Measurements from ENCODE around the gene USP34.
A peak's percentile ranks its signal among the peaks of the same experiment; 100 is the strongest.
"Not testable (repeated sequence)": the region's sequence is repeated elsewhere in the genome, so short reads cannot be mapped to it uniquely, and the experiment has no call there.

USP34 gene

GRCh38 chr2:61235716-61236115 is 235.2 kb downstream of the USP34 start:
- DNase-seq = no peak

- DNase-seq = no peak
Measured at GRCh38 chr2:61233581-61233980, 237.3 kb downstream of the USP34 start.

GRCh38 chr2:61229936-61230335 is 241.0 kb downstream of the USP34 start:
- DNase-seq = peak; percentile 22

GRCh38 chr2:61222567-61222966 is 248.3 kb downstream of the USP34 start:
- no peak for DNase-seq

- DNase-seq = no peak
Measured at GRCh38 chr2:61221819-61222218, 249.1 kb downstream of the USP34 start.

GRCh38 chr2:61220768-61221167 is 250.1 kb downstream of the USP34 start:
- peak; percentile 4 for DNase-seq

GRCh38 chr2:61218817-61219170 is 252.1 kb downstream of the USP34 start:
- no peak for DNase-seq

GRCh38 chr2:61218076-61218816 is 252.6 kb downstream of the USP34 start:
- DNase-seq = no peak

- DNase-seq = no peak
Measured at GRCh38 chr2:61214171-61214570, 256.7 kb downstream of the USP34 start.

- peak; percentile 84 for DNase-seq
Measured at GRCh38 chr2:61210332-61210981, 260.4 kb downstream of the USP34 start.

- no peak for DNase-seq
Measured at GRCh38 chr2:61205132-61205531, 265.8 kb downstream of the USP34 start.

- no peak for DNase-seq
Measured at GRCh38 chr2:61196671-61197070, 274.2 kb downstream of the USP34 start.

- not testable (repeated sequence) for DNase-seq
Measured at GRCh38 chr2:61194646-61195045, 276.2 kb downstream of the USP34 start.

GRCh38 chr2:61193670-61194561 is 277.0 kb downstream of the USP34 start:
- no peak for DNase-seq

- DNase-seq = no peak
Measured at GRCh38 chr2:61187085-61187484, 283.8 kb downstream of the USP34 start.

GRCh38 chr2:61185231-61185728 is 285.6 kb downstream of the USP34 start:
- DNase-seq = no peak

GRCh38 chr2:61184263-61184662 is 286.6 kb downstream of the USP34 start:
- DNase-seq = no peak

GRCh38 chr2:61183795-61184194 is 287.1 kb downstream of the USP34 start:
- DNase-seq = no peak

GRCh38 chr2:61182059-61182383 is 288.9 kb downstream of the USP34 start:
- DNase-seq = no peak

- no peak for DNase-seq
Measured at GRCh38 chr2:61181382-61182058, 289.4 kb downstream of the USP34 start.

- no peak for DNase-seq
Measured at GRCh38 chr2:61180686-61181085, 290.2 kb downstream of the USP34 start.

- DNase-seq = peak; percentile 38
Measured at GRCh38 chr2:61179701-61180639, 290.9 kb downstream of the USP34 start.

Measured in fibroblast of skin of right quadriceps (primary cell).